ENCODE results near the gene ALKBH6.
"Not testable (repeated sequence)": the region's sequence is repeated elsewhere in the genome, so short reads cannot be mapped to it uniquely, and the experiment has no call there.

The ALKBH6 gene

GRCh38 chr19:36046443-36047050 is 32.5 kb upstream of the ALKBH6 start:
- H3K4me3 ChIP-seq (replicated peaks in 1 of 2; ENCODE audit: low read depth in 2 of 2, low read length in 2 of 2): no peak overlapping the region
- peak; percentile 71 to 72 for DNase-seq (ENCODE audit: low read depth in 2 of 2)

DNA sequence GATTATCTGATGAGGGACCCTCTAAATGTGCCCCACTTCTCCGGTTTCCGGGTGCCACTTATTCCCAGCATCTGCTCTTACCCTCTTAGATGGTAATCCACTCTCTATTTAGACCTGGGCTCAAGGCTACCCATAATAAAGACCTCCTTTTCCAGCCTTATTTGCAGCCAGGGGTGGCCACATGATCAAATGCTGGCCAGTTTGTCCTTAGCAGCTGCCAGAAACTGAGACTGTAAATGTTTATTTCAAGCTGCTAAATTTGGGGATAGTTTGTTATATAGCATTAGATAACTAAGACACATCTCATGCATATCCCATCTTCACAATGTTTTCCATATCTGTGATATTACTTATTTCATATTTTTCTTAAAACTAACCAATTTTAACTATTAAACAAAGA is 29.9 kb upstream of the ALKBH6 start:
- no peak overlapping the region for H3K4me3 ChIP-seq (replicated peaks in 1 of 2; ENCODE audit: low read depth in 2 of 2, low read length in 2 of 2)
- no peak for DNase-seq (ENCODE audit: low read depth in 2 of 2)
- TF ChIP-seq, protein P1, sequence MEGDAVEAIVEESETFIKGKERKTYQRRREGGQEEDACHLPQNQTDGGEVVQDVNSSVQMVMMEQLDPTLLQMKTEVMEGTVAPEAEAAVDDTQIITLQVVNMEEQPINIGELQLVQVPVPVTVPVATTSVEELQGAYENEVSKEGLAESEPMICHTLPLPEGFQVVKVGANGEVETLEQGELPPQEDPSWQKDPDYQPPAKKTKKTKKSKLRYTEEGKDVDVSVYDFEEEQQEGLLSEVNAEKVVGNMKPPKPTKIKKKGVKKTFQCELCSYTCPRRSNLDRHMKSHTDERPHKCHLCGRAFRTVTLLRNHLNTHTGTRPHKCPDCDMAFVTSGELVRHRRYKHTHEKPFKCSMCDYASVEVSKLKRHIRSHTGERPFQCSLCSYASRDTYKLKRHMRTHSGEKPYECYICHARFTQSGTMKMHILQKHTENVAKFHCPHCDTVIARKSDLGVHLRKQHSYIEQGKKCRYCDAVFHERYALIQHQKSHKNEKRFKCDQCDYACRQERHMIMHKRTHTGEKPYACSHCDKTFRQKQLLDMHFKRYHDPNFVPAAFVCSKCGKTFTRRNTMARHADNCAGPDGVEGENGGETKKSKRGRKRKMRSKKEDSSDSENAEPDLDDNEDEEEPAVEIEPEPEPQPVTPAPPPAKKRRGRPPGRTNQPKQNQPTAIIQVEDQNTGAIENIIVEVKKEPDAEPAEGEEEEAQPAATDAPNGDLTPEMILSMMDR (IDR thresholded peaks at IDR 0.05; ENCODE audit: low read depth, low read length): no peak

More at GRCh38 chr19:36046443-36047050, 32.5 kb upstream of the ALKBH6 start:
- TF ChIP-seq, protein P1 (IDR thresholded peaks at IDR 0.05; ENCODE audit: low read depth, low read length): no peak

- no peak overlapping the region for H3K4me3 ChIP-seq (replicated peaks in 1 of 2; ENCODE audit: low read depth in 2 of 2, low read length in 2 of 2)
- TF ChIP-seq, protein P1 (IDR thresholded peaks at IDR 0.05; ENCODE audit: low read depth, low read length): no peak
- DNase-seq (ENCODE audit: low read depth in 2 of 2): peak; percentile 90 to 96
Observed at GRCh38 chr19:36041831-36042230, 27.8 kb upstream of the ALKBH6 start.

GRCh38 chr19:36041092-36041491 is 27.1 kb upstream of the ALKBH6 start:
- DNase-seq (ENCODE audit: low read depth in 2 of 2); H3K4me3 ChIP-seq (replicated peaks in 1 of 2; ENCODE audit: low read depth in 2 of 2, low read length in 2 of 2): not testable (repeated sequence)

DNA sequence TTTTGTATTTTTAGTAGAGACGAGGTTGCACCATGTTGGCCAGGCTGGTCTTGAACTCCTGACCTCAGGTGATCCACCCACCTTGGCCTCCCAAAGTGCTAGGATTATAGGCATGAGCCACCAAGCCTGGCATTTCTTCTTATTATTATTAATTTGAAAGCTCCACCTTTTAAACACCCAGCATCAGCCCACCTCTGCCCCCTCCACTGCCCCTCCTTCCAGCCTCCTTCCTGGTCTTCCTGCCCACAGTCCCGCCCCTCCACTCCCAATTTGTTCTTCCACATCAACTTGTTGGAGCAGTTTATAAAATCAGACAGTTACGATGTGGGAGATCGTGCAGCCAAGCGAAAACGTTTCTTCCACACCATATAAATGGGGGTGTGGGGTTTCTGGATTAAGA is 26.5 kb upstream of the ALKBH6 start:
- DNase-seq (ENCODE audit: low read depth in 2 of 2): no peak
- TF ChIP-seq, protein P1 (IDR thresholded peaks at IDR 0.05; ENCODE audit: low read depth, low read length): no peak
- H3K4me3 ChIP-seq (replicated peaks in 1 of 2; ENCODE audit: low read depth in 2 of 2, low read length in 2 of 2): no peak overlapping the region

- TF ChIP-seq, protein P1 (IDR thresholded peaks at IDR 0.05; ENCODE audit: low read depth, low read length): no peak
- DNase-seq (ENCODE audit: low read depth in 2 of 2): peak; percentile 61 to 81
- H3K4me3 ChIP-seq (replicated peaks in 1 of 2; ENCODE audit: low read depth in 2 of 2, low read length in 2 of 2): peak within 1 kb of the TSS; percentile 81 to 91
Observed at GRCh38 chr19:36032251-36033104, 18.5 kb upstream of the ALKBH6 start, which contains the start of gene CLIP3. TSS of gene CLIP3 (minus strand) at chr19:36032873. CDS start at chr19:36032357, 516 bp downstream.

DNA sequence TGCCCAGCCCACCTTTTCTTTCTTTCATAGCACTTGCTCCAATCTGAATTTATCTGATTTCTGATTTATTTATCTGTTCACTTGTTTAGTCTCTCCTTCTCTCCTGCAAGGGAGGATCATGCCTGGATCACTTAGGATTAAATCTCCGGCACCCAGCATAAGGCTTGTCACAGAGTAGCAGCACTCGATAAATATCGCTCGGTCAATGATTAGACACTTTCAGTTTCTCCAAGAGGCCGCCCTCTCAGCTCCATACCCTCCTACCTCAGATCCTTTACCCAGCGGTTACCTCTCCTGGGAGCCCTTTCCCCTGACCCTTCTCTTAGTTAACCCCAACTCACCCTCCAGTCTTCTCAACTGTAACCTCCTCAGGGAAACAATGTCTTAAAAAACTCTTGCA is 17.3 kb upstream of the ALKBH6 start:
- TF ChIP-seq, protein P1 (IDR thresholded peaks at IDR 0.05; ENCODE audit: low read depth, low read length): no peak
- no peak for DNase-seq (ENCODE audit: low read depth in 2 of 2)
- H3K4me3 ChIP-seq (replicated peaks in 1 of 2; ENCODE audit: low read depth in 2 of 2, low read length in 2 of 2): no peak overlapping the region
